Measurements from ENCODE around the gene BDP1.

DNA sequence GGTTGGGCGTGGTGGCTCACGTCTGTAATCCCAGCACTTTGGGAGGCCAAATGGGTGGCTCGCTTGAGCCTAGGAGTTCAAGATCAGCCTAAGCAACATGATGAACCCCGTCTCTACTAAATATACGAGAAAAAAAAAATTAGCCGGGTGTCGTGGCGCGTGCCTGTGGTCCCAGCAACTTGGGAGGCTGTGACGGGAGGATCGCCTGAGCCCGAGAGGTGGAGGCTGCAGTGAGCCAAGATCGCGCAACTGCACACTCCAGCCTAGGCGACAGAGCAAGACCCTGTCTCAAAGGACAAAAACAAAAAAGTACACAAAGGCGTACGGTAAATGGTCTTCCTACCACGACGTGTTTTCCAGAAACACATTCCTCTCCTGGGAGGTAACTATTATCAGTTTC lies 538 bp upstream of the BDP1 start:
- TF ChIP-seq EZH2 (IDR thresholded peaks at IDR 0.05; ENCODE audit: borderline replicate concordance, low read depth, low read length, poor library complexity, severe bottlenecking) = no peak
- TF ChIP-seq, protein P1, sequence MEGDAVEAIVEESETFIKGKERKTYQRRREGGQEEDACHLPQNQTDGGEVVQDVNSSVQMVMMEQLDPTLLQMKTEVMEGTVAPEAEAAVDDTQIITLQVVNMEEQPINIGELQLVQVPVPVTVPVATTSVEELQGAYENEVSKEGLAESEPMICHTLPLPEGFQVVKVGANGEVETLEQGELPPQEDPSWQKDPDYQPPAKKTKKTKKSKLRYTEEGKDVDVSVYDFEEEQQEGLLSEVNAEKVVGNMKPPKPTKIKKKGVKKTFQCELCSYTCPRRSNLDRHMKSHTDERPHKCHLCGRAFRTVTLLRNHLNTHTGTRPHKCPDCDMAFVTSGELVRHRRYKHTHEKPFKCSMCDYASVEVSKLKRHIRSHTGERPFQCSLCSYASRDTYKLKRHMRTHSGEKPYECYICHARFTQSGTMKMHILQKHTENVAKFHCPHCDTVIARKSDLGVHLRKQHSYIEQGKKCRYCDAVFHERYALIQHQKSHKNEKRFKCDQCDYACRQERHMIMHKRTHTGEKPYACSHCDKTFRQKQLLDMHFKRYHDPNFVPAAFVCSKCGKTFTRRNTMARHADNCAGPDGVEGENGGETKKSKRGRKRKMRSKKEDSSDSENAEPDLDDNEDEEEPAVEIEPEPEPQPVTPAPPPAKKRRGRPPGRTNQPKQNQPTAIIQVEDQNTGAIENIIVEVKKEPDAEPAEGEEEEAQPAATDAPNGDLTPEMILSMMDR (conservative IDR thresholded peaks at IDR 0.05; ENCODE audit: low read depth, low read length) = no peak
